Fibroblast of the aortic adventitia (primary cell): ENCODE data around the gene CFAP58. TPM values are rescaled to one million over a fixed set of nuclear protein-coding genes. Genes with fewer than 3 reads are reported as not detected.
A peak's percentile ranks its signal among the peaks of the same experiment; 100 is the strongest.

Source experiments
- DNase-seq: peaks from one replicate; pipeline ENCODE4 v3.0.0-alpha.2; 2010; ENCODE audit warnings: low read depth
- H3K4me3 ChIP-seq: 2 replicates; pipeline ENCODE4 v1.5.1; 2011; ENCODE audit warnings: low read depth, mild to moderate bottlenecking, control low read depth, low read length, moderate library complexity
- total RNA-seq: library from RNA; depleted of rRNA; stranded (reverse); fragments of >200 nt; gene quantifications from 2 replicates; pipeline ENCODE4 v1.2.3, GENCODE V29; 2012; ENCODE audit warnings: low replicate concordance
- TF ChIP-seq, protein P1 (sequence below): IDR thresholded peaks from 2 replicates; pipeline ENCODE4 v1.5.1; 2011; ENCODE audit warnings: mild to moderate bottlenecking, low read length, control low read depth, inconsistent platforms; ENCODE audit not compliant: insufficient read depth

CFAP58 gene
- total RNA-seq, 1 donor, result 0.36 TPM

DNA sequence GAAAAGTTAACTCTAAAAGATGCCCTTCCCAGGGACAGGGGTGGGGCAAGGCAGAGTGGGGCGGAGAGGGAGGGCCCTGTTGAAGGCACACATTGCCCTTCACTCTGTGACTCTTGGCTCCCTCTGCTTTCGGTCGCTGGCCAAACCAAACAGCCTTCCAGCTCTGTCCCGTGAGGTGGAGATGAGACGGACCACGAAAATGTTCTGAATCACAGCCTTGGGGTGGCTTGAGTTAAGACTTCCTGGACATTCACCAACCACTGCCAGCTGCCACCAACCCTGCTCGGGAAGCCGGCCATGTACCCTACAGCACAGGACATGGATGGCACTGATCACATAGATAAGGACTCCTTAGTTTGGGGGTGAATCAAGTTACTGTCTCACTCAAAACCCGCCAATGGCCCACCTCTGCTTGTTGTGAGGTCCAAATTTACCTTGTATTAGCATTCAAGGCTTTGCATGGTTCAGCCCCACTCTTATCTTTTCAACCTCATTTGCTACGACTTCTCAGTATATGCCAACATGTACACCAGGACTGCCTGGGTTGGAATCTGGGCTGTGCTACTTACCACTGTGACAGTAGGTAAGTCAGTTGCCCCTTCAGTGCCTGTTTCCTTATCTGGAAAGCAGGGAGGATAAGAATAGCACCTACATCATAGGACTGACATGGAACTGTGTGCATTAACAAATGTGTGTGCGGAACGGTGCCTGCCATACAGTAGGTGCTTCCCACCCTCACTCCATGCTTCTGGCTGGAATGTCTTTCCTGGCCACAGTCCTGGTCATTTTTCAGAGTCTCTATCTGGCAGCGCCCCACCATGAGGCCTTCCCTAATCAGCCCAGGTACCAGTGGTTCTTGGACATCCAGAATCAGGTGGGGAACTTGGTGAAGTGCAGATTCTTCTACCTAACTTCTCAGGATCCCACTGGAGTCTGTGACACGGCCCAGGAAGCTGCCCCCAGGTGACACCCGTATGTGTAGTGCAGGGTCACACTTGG lies 43.4 kb upstream of the CFAP58 start:
- TF ChIP-seq, protein P1, sequence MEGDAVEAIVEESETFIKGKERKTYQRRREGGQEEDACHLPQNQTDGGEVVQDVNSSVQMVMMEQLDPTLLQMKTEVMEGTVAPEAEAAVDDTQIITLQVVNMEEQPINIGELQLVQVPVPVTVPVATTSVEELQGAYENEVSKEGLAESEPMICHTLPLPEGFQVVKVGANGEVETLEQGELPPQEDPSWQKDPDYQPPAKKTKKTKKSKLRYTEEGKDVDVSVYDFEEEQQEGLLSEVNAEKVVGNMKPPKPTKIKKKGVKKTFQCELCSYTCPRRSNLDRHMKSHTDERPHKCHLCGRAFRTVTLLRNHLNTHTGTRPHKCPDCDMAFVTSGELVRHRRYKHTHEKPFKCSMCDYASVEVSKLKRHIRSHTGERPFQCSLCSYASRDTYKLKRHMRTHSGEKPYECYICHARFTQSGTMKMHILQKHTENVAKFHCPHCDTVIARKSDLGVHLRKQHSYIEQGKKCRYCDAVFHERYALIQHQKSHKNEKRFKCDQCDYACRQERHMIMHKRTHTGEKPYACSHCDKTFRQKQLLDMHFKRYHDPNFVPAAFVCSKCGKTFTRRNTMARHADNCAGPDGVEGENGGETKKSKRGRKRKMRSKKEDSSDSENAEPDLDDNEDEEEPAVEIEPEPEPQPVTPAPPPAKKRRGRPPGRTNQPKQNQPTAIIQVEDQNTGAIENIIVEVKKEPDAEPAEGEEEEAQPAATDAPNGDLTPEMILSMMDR, result no peak
- H3K4me3 ChIP-seq, result no peak overlapping the region
- peak; percentile 88 for DNase-seq

DNA sequence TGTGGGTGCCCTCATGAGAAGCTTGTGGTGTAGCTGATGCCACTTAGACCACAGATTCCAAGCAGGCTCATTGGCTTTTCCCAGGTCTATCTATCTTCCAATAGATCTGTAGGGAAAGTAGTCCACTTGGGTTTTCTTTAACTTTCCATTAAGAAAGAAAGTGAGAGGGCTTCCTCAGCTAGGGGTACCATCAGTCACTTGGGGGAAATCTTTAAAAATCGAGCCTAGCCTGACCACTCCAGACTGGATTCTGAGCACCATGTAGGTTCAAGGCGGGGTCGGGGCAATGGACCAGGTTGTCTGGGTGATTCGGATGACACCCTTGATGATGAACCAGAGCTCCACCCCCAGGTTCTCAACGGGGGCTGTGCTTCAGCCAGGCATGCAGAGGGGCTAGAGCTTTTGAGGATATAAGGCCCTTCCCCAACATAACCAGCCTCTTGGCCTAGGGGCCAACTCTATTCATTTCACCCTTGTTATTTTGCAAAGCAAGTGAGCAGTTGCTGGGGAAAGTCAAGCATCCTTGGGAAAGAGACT lies 42.4 kb upstream of the CFAP58 start:
- no peak for DNase-seq
- H3K4me3 ChIP-seq, result no peak overlapping the region
- TF ChIP-seq, protein P1, result no peak

DNA sequence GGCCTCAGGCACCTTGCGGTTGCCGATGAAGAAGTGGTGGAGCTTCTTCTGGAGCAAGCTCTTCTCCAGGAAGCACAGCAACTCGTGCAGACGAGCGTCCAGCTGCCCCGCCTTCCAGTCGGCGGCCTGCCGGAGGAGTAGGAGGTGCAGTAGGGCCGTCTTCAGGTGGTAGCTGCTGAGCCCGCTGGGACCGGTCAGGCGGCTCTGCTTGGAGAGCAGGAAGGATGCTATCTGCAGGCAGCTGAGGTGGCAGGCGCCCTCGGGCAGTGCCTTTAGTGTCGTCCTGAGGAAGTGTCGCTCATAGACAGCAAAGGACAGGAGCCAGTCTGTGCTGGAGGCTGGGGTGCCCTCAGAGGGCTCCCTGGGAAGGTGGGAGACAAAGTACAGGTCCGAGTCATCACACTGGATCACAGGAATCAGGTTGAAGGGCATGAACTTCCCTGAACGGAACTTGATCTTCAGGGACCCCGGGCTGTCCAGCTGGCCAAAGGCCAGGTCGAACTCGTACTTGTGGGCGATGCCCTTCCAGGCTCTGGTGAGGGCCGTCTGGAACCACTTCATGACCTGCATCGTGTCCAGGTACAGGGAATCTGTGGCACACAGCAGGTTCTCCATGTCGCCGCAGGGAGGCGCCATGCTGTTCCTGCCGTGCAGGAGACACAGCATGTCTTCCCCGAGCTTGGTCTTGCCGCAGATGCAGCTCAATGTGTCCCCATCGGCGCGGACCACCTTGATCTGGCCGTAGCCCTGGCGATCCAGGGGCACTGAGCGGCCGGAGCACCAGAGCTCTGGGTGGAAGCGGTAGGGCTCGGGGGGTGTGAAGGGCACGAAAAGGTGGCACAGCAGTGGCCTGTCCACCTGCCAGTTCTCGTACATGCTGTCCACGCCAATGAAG lies 38.8 kb upstream of the CFAP58 start:
- H3K4me3 ChIP-seq, result no peak overlapping the region
- DNase-seq, result no peak
- TF ChIP-seq, protein P1, result no peak

DNA sequence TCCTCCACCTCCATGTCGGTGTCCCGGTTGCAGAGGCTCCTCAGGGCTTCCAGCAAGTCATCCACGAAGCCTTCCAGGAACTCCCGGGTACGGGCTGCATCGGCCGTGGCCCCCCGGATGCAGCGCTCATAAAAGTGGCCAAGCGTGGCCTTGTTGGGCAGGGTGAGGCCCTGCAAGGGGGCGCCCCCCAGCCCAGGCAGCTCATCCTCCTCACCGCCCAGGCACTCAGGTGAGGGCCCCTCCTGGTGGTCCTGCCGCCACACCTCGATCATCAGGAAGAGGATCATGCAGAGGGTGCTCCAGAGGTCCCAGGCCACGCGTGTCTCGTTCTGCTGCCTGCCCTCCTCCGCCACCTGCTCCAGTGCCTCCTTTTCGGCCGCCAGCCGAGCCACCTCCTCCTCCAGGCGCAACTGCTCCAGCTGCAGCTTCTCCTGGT lies 38.1 kb upstream of the CFAP58 start:
- TF ChIP-seq, protein P1, result no peak
- H3K4me3 ChIP-seq, result no peak overlapping the region

DNA sequence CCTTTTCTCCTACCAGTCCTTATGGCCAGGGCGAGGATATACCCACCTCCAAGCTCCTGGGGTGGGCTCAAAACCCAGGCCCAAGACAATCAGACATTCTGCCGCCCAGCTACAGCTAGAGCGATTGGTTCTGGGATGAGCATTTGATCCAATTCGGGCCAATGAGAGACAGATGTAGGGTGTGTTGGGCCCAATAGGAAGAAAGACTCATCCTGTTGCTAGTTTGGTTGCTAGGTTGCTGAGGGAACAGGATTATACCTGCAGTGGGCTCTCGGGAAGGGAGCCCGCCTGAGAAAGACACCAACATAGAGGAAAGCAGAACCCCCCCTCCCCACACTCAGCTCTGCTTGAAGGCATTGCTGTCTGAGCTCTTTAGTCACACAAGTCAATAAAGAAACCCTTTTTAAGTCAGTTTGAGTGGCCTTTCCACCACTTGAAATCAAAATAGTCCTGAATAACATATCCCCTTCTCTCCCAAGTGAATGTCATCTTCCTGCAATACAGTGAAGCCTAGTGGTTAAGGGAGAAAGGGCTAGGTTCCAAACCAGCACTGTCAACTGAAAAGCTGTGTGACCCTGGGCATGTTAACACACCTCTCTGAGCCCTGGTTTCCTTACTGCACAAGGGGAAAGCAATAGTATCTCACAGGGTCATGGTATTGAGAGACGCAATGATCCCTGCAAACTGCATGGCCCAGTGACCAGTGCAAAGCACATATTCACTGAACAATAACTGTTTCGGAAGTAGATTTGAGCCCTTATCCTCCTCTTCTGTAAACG lies 37.1 kb upstream of the CFAP58 start:
- H3K4me3 ChIP-seq, result no peak overlapping the region
- no peak for DNase-seq
- TF ChIP-seq, protein P1, result no peak

More for the DNA sequence above, 38.1 kb upstream of the CFAP58 start:
- DNase-seq, result no peak

DNA sequence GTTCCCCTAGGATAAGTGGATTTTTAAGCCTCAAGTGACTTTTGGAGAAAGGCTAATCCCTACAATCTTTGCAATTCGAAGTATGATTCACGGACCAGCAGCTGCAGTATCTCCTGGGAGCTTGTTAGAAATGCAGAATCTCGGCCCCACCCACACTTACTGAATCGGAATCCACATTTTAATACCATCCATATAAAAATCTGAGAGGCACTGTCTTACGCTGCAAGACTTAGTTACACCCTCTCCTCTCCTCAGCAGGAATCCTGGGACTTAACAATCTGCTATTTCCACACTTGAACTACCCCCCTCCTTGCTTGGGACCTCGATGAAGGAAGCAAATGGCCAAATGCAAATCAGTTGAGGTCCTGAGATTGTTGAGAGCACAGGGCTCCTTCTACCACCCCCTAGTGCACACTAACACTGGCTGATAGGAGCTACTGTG lies 36.3 kb upstream of the CFAP58 start:
- peak; percentile 90 for DNase-seq
- peak overlapping the region; percentile 31 for H3K4me3 ChIP-seq

More for the DNA sequence above, 36.3 kb upstream of the CFAP58 start:
- TF ChIP-seq, protein P1, result no peak
